ENCODE measurements around the gene ACTA1.
"Not testable (repeated sequence)": the region's sequence is repeated elsewhere in the genome, so short reads cannot be mapped to it uniquely, and the experiment has no call there.

The ACTA1 gene

GRCh38 chr1:229434005-229434640, at the start of gene ACTA1:
Gene ACTA1 (minus strand): TSS chr1:229434094. CDS start chr1:229433115, 979 bp downstream.
- Mint-ChIP-seq H3K4me1 (ENCODE audit: low read depth) (peaks cover 29% of the 10 kb centered on the region), H3K9me3 (no peaks in the 10 kb centered on the region), H3K27me3 (peaks cover 68% of the 10 kb centered on the region), H3K4me3 (no peak within 1 kb of the TSS), H3K36me3 (ENCODE audit: low read depth) (peaks cover 12% of the 10 kb centered on the region), H3K27ac (no peak within 1 kb of the TSS)

- Mint-ChIP-seq H3K4me1 (ENCODE audit: low read depth) (peaks cover 20% of the 10 kb centered on the region), H3K27me3 (no peaks in the 10 kb centered on the region), H3K9me3 (no peaks in the 10 kb centered on the region), H3K27ac (no peak overlapping the region), H3K4me3 (no peak overlapping the region), H3K36me3 (ENCODE audit: low read depth) (peaks cover 67% of the 10 kb centered on the region)
These were observed 48.6 kb upstream of the ACTA1 start for GRCh38 chr1:229482511-229482910.

- Mint-ChIP-seq H3K27ac (peak overlapping the region; percentile 1), H3K4me3 (no peak overlapping the region), H3K9me3 (no peaks in the 10 kb centered on the region), H3K27me3 (no peaks in the 10 kb centered on the region), H3K4me1 (ENCODE audit: low read depth) (peaks cover 20% of the 10 kb centered on the region), H3K36me3 (ENCODE audit: low read depth) (peaks cover 57% of the 10 kb centered on the region)
These were observed 46.6 kb upstream of the ACTA1 start for GRCh38 chr1:229480495-229480894.

GRCh38 chr1:229479660-229480399, 45.9 kb upstream of the ACTA1 start:
- Mint-ChIP-seq H3K27me3 (no peaks in the 10 kb centered on the region), H3K4me3 (no peak overlapping the region), H3K27ac (peak overlapping the region; percentile 17), H3K9me3 (no peaks in the 10 kb centered on the region), H3K36me3 (ENCODE audit: low read depth) (peaks cover 56% of the 10 kb centered on the region), H3K4me1 (ENCODE audit: low read depth) (peaks cover 20% of the 10 kb centered on the region)

- H3K27ac Mint-ChIP-seq: no peak overlapping the region
- H3K4me1 Mint-ChIP-seq (ENCODE audit: low read depth): peaks cover 20% of the 10 kb centered on the region
These were observed 45.0 kb upstream of the ACTA1 start for GRCh38 chr1:229478852-229479251.

GRCh38 chr1:229475859-229476258, 42.0 kb upstream of the ACTA1 start:
- H3K27ac Mint-ChIP-seq, H3K27me3 Mint-ChIP-seq, H3K4me3 Mint-ChIP-seq, H3K9me3 Mint-ChIP-seq: not testable (repeated sequence)
- peaks cover 59% of the 10 kb centered on the region for H3K36me3 Mint-ChIP-seq (ENCODE audit: low read depth)
- H3K4me1 Mint-ChIP-seq (ENCODE audit: low read depth): peaks cover 20% of the 10 kb centered on the region

More at GRCh38 chr1:229478852-229479251, 45.0 kb upstream of the ACTA1 start:
- no peaks in the 10 kb centered on the region for H3K9me3 Mint-ChIP-seq
- peaks cover 61% of the 10 kb centered on the region for H3K36me3 Mint-ChIP-seq (ENCODE audit: low read depth)
- no peak overlapping the region for H3K4me3 Mint-ChIP-seq
- H3K27me3 Mint-ChIP-seq: no peaks in the 10 kb centered on the region

- H3K36me3 Mint-ChIP-seq (ENCODE audit: low read depth): peaks cover 66% of the 10 kb centered on the region
- H3K4me3 Mint-ChIP-seq: no peak overlapping the region
These were observed 40.6 kb upstream of the ACTA1 start for GRCh38 chr1:229474509-229474908.

GRCh38 chr1:229471175-229471574, 37.3 kb upstream of the ACTA1 start:
- H3K4me3 Mint-ChIP-seq: no peak overlapping the region
- H3K4me1 Mint-ChIP-seq (ENCODE audit: low read depth): no peaks in the 10 kb centered on the region
- H3K27ac Mint-ChIP-seq: no peak overlapping the region
- H3K9me3 Mint-ChIP-seq: no peaks in the 10 kb centered on the region
- peaks cover 67% of the 10 kb centered on the region for H3K36me3 Mint-ChIP-seq (ENCODE audit: low read depth)
- no peaks in the 10 kb centered on the region for H3K27me3 Mint-ChIP-seq

More at GRCh38 chr1:229474509-229474908, 40.6 kb upstream of the ACTA1 start:
- H3K4me1 Mint-ChIP-seq (ENCODE audit: low read depth): peaks cover 12% of the 10 kb centered on the region
- no peaks in the 10 kb centered on the region for H3K27me3 Mint-ChIP-seq
- H3K27ac Mint-ChIP-seq: no peak overlapping the region
- H3K9me3 Mint-ChIP-seq: no peaks in the 10 kb centered on the region

- Mint-ChIP-seq H3K36me3 (ENCODE audit: low read depth) (peaks cover 68% of the 10 kb centered on the region), H3K27ac (no peak overlapping the region), H3K4me3 (no peak overlapping the region), H3K4me1 (ENCODE audit: low read depth) (no peaks in the 10 kb centered on the region), H3K9me3 (no peaks in the 10 kb centered on the region), H3K27me3 (no peaks in the 10 kb centered on the region)
These were observed 36.6 kb upstream of the ACTA1 start for GRCh38 chr1:229470406-229471043.

- Mint-ChIP-seq H3K27me3 (no peaks in the 10 kb centered on the region), H3K4me3 (no peak overlapping the region), H3K27ac (no peak overlapping the region), H3K9me3 (no peaks in the 10 kb centered on the region), H3K4me1 (ENCODE audit: low read depth) (no peaks in the 10 kb centered on the region), H3K36me3 (ENCODE audit: low read depth) (peaks cover 78% of the 10 kb centered on the region)
These were observed 33.0 kb upstream of the ACTA1 start for GRCh38 chr1:229466887-229467286.

GRCh38 chr1:229464672-229465071, 30.8 kb upstream of the ACTA1 start:
- H3K27me3 Mint-ChIP-seq: no peaks in the 10 kb centered on the region
- H3K4me1 Mint-ChIP-seq (ENCODE audit: low read depth): no peaks in the 10 kb centered on the region
- no peak overlapping the region for H3K27ac Mint-ChIP-seq
- peaks cover 76% of the 10 kb centered on the region for H3K36me3 Mint-ChIP-seq (ENCODE audit: low read depth)
- H3K4me3 Mint-ChIP-seq: no peak overlapping the region
- H3K9me3 Mint-ChIP-seq: no peaks in the 10 kb centered on the region

- no peak overlapping the region for H3K4me3 Mint-ChIP-seq
- H3K27ac Mint-ChIP-seq: no peak overlapping the region
- H3K9me3 Mint-ChIP-seq: no peaks in the 10 kb centered on the region
- H3K4me1 Mint-ChIP-seq (ENCODE audit: low read depth): no peaks in the 10 kb centered on the region
- no peaks in the 10 kb centered on the region for H3K27me3 Mint-ChIP-seq
- H3K36me3 Mint-ChIP-seq (ENCODE audit: low read depth): peaks cover 76% of the 10 kb centered on the region
These were observed 27.3 kb upstream of the ACTA1 start for GRCh38 chr1:229461032-229461668.

GRCh38 chr1:229459815-229460214, 25.9 kb upstream of the ACTA1 start:
- H3K9me3 Mint-ChIP-seq: no peaks in the 10 kb centered on the region

GRCh38 chr1:229457436-229457835, 23.5 kb upstream of the ACTA1 start:
- Mint-ChIP-seq H3K36me3 (ENCODE audit: low read depth) (peaks cover 65% of the 10 kb centered on the region), H3K27ac (no peak overlapping the region), H3K27me3 (no peaks in the 10 kb centered on the region), H3K9me3 (no peaks in the 10 kb centered on the region), H3K4me3 (no peak overlapping the region), H3K4me1 (ENCODE audit: low read depth) (no peaks in the 10 kb centered on the region)

More at GRCh38 chr1:229459815-229460214, 25.9 kb upstream of the ACTA1 start:
- H3K36me3 Mint-ChIP-seq (ENCODE audit: low read depth): peaks cover 70% of the 10 kb centered on the region
- no peak overlapping the region for H3K27ac Mint-ChIP-seq
- H3K27me3 Mint-ChIP-seq: no peaks in the 10 kb centered on the region
- H3K4me3 Mint-ChIP-seq: no peak overlapping the region
- H3K4me1 Mint-ChIP-seq (ENCODE audit: low read depth): no peaks in the 10 kb centered on the region

- Mint-ChIP-seq H3K27me3 (no peaks in the 10 kb centered on the region), H3K27ac (no peak overlapping the region), H3K36me3 (ENCODE audit: low read depth) (peaks cover 65% of the 10 kb centered on the region), H3K4me1 (ENCODE audit: low read depth) (no peaks in the 10 kb centered on the region), H3K4me3 (no peak overlapping the region), H3K9me3 (no peaks in the 10 kb centered on the region)
These were observed 22.1 kb upstream of the ACTA1 start for GRCh38 chr1:229456016-229456415.
